Ishikawa (cell line): ENCODE data around the gene GPR62.

Experiments
- CEBPB ChIP-seq: IDR thresholded peaks from 2 replicates; pipeline ENCODE4 v1.6.1; 2012
- CREB1 ChIP-seq: IDR thresholded peaks from 2 replicates; pipeline ENCODE4 v1.6.1; 2012; ENCODE audit warnings: low read depth
- EGR1 ChIP-seq: IDR thresholded peaks from 2 replicates; pipeline ENCODE4 v1.6.1; 2012
- EP300 ChIP-seq: IDR thresholded peaks from 2 replicates; pipeline ENCODE4 v1.6.1; 2012; ENCODE audit warnings: borderline replicate concordance
- FOXM1 ChIP-seq: IDR thresholded peaks from 2 replicates; pipeline ENCODE4 v1.6.1; 2012; ENCODE audit warnings: low read depth, borderline replicate concordance
- NFIC ChIP-seq: IDR thresholded peaks from 2 replicates; pipeline ENCODE4 v1.6.1; 2012
- RAD21 ChIP-seq: IDR thresholded peaks from 2 replicates; pipeline ENCODE4 v1.6.1; 2012; ENCODE audit warnings: low read depth
- TAF1 ChIP-seq: IDR thresholded peaks from 2 replicates; pipeline ENCODE4 v1.6.1; 2012; ENCODE audit warnings: low read depth, mild to moderate bottlenecking
- TCF12 ChIP-seq: IDR thresholded peaks from 2 replicates; pipeline ENCODE4 v1.6.1; 2012; ENCODE audit warnings: low read depth
- TEAD4 ChIP-seq: IDR thresholded peaks from 2 replicates; pipeline ENCODE4 v1.6.1; 2012
- YY1 ChIP-seq: IDR thresholded peaks from 2 replicates; pipeline ENCODE4 v1.6.1; 2012; ENCODE audit warnings: low read depth
- ZBTB7A ChIP-seq: IDR thresholded peaks from 2 replicates; pipeline ENCODE4 v1.6.1; 2012; ENCODE audit warnings: low read depth
- TF ChIP-seq, protein P1 (sequence below): IDR thresholded peaks from 2 replicates; pipeline ENCODE4 v1.6.1; 2012
- TF ChIP-seq, protein P2 (sequence below): IDR thresholded peaks from 2 replicates; pipeline ENCODE4 v1.6.1; 2012; ENCODE audit warnings: low read depth, mild to moderate bottlenecking
- TF ChIP-seq, protein P3 (sequence below): IDR thresholded peaks from 2 replicates; pipeline ENCODE4 v1.6.1; 2012

GPR62 gene

DNA sequence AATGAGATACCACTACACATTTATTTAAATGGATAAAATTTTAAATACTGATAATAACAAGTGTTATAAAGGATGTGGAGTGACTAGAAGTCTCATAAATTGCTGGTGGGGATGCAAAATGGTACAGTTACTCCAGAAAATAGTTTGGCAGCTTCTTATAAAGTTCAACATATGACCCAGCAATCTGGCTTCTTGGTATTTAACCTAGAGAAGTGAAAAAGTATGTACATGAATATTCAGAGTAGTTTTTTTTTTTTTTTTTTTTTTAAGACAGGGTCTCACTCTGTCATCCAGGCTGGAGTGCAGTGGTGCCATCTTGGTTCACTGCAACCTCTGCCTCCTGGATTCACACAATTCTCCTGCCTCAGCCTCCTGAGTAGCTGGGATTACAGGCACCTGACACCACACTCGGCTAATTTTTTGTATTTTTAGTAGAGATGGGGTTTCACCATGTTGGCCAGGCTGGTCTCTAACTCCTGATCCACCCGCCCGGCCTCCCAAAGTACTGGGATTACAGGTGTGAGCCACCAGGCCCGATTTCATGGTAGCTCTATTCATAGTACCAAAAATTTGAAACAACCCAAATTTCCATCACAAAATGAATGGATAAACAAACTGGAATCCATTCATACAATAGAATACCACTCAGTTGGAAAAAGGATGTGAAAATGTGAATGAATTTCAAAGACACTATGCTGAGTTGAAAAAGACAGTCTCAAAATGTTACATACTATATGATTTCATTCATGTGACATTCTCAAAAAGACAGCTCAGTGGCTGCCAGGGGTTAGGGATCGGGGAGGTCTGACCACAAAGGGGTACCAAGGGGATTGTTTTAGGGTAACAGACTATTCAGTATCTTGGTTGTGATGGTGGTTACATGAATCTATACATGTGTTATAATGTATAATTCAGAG lies 27.9 kb upstream of the GPR62 start:
- TF ChIP-seq TEAD4 = no peak

DNA sequence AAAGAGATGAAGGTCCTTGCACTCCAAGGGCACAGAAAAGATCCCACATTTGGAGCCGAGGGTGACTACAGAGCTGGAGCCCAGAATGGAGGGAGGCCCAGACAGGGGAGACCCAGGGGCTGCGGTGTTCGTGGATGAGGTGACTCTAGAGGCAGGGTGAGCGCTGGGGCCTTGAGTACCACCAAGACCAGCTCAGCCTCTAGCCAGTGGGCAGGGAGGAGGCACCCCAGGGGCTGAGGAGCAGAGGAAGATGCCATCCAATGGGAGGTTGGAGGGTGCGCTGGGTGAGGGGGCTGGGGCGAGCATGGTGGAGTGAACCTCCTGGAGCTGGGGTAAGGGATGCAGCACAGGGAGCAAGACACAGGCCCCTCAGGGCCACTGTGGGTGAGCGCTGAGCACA lies 26.7 kb upstream of the GPR62 start:
- TF ChIP-seq EGR1 (no peak), CREB1 (no peak), FOXM1 (no peak), ZBTB7A (no peak), TAF1 (no peak), RAD21 (no peak), YY1 (no peak), NFIC (no peak), TEAD4 (no peak)
- TF ChIP-seq, protein P1, sequence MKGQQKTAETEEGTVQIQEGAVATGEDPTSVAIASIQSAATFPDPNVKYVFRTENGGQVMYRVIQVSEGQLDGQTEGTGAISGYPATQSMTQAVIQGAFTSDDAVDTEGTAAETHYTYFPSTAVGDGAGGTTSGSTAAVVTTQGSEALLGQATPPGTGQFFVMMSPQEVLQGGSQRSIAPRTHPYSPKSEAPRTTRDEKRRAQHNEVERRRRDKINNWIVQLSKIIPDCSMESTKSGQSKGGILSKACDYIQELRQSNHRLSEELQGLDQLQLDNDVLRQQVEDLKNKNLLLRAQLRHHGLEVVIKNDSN = no peak

DNA sequence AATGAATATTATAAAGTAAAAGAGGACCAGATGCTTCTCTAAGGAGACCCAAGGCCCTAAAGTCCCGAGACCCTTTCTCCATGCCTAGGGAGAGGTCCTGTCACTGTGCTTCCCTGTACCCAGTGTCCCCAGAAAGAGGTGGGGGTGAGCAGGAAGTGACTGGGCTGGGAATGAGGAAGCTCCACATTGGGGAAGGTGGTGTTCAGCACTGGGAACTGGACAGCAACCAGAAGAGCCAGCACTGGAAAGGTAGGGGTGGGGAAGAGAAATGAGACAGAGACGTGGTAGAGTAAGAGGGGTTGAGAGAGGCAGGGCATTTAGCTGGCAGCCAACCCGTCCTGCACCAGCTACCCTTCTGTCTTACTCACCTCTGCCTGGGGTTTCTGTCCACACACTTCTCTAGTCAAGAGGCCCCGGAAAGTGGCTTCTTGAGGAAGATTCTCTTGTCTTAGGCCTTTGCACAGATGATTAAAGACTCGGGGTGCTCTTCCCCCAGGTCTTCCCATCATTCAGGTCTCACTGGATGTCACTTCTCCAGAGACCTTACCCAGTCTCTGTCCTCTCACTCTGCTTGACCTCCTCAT lies 25.7 kb upstream of the GPR62 start:
- TF ChIP-seq TCF12 = no peak
- TF ChIP-seq, protein P2, sequence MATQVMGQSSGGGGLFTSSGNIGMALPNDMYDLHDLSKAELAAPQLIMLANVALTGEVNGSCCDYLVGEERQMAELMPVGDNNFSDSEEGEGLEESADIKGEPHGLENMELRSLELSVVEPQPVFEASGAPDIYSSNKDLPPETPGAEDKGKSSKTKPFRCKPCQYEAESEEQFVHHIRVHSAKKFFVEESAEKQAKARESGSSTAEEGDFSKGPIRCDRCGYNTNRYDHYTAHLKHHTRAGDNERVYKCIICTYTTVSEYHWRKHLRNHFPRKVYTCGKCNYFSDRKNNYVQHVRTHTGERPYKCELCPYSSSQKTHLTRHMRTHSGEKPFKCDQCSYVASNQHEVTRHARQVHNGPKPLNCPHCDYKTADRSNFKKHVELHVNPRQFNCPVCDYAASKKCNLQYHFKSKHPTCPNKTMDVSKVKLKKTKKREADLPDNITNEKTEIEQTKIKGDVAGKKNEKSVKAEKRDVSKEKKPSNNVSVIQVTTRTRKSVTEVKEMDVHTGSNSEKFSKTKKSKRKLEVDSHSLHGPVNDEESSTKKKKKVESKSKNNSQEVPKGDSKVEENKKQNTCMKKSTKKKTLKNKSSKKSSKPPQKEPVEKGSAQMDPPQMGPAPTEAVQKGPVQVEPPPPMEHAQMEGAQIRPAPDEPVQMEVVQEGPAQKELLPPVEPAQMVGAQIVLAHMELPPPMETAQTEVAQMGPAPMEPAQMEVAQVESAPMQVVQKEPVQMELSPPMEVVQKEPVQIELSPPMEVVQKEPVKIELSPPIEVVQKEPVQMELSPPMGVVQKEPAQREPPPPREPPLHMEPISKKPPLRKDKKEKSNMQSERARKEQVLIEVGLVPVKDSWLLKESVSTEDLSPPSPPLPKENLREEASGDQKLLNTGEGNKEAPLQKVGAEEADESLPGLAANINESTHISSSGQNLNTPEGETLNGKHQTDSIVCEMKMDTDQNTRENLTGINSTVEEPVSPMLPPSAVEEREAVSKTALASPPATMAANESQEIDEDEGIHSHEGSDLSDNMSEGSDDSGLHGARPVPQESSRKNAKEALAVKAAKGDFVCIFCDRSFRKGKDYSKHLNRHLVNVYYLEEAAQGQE = peak; percentile 94
- 0 out of 2 replicates have a peak, but pooled peaks have one; percentile 14 for TF ChIP-seq TEAD4

DNA sequence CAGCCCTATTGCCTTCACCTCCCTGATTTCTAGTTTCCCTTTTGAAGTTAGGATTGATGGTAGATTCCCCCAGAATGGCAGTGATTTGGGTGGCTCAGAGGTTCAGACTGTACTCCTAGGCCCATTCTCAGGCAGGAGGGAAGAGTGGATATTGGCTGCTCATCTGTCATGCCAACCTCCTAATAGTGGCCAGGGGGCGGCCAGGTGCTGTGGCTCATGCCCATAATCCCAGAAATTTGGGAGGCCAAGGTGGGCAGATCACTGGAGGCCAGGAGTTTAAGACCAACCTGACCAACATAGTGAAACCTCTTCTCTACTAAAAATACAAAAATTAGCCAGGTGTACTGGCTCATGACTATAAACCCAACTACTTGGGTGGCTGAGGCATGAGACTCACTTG lies 24.7 kb upstream of the GPR62 start:
- no peak for TF ChIP-seq EP300
- TF ChIP-seq YY1 = no peak
- TF ChIP-seq TCF12 = no peak
- no peak for TF ChIP-seq ZBTB7A
- TF ChIP-seq, protein P2 = no peak
- no peak for TF ChIP-seq NFIC
- no peak for TF ChIP-seq TAF1
- TF ChIP-seq, protein P3, sequence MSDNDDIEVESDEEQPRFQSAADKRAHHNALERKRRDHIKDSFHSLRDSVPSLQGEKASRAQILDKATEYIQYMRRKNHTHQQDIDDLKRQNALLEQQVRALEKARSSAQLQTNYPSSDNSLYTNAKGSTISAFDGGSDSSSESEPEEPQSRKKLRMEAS = no peak
- TF ChIP-seq CREB1 = no peak
- TF ChIP-seq RAD21 = no peak
- no peak for TF ChIP-seq CEBPB
- no peak for TF ChIP-seq FOXM1
- no peak for TF ChIP-seq EGR1
- TF ChIP-seq TEAD4 = no peak
- TF ChIP-seq, protein P1 = no peak

DNA sequence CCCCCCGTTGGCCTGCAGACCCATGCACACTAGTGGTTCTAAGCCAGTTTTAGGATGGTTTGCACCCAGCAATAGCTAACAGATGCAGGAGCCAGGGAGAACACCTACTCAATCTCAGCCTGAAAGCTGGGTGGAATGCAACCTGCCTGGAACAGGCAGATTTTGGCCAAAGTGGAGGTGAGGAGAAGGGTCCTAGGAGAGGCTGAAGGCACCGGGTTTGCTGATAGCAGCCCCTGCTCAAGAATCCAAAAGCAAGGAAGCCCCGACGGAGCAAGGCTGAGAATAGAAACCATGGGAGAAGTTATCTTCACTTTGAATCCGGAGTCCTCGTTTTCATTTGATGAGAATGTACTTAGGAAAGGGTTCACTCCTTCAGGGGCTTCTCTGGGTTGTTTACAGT lies 23.4 kb upstream of the GPR62 start:
- TF ChIP-seq TCF12 = no peak
- TF ChIP-seq TAF1 = no peak
- TF ChIP-seq RAD21 = no peak
- no peak for TF ChIP-seq EGR1
- no peak for TF ChIP-seq CEBPB
- TF ChIP-seq, protein P1 = no peak
- TF ChIP-seq NFIC = no peak
- TF ChIP-seq TEAD4 = no peak
- TF ChIP-seq YY1 = no peak
- TF ChIP-seq, protein P3 = no peak
- TF ChIP-seq, protein P2 = no peak
- TF ChIP-seq ZBTB7A = no peak
- no peak for TF ChIP-seq EP300
- TF ChIP-seq FOXM1 = no peak
